HK-2 (cell line): ENCODE data around the gene FAM131C.
"Not testable (repeated sequence)": the region's sequence is repeated elsewhere in the genome, so short reads cannot be mapped to it uniquely, and the experiment has no call there.

Source experiments
- DNase-seq: peaks from one replicate; pipeline ENCODE4 v3.0.0-alpha.2; 2018; ENCODE audit not compliant: unreplicated experiment

FAM131C gene

GRCh38 chr1:16058394-16059120 is 14.9 kb downstream of the FAM131C start:
- DNase-seq = not testable (repeated sequence)

- DNase-seq = not testable (repeated sequence)
These were observed 16.0 kb downstream of the FAM131C start for GRCh38 chr1:16057314-16057915.

GRCh38 chr1:16056521-16056912 is 16.9 kb downstream of the FAM131C start:
- not testable (repeated sequence) for DNase-seq

GRCh38 chr1:16055613-16056520 is 17.6 kb downstream of the FAM131C start:
- DNase-seq = peak; percentile 92

- no peak for DNase-seq
These were observed 18.6 kb downstream of the FAM131C start for GRCh38 chr1:16054598-16055540.

GRCh38 chr1:16053781-16054502 is 19.5 kb downstream of the FAM131C start:
- no peak for DNase-seq

GRCh38 chr1:16051949-16052348 is 21.5 kb downstream of the FAM131C start:
- DNase-seq = not testable (repeated sequence)

- no peak for DNase-seq
These were observed 22.4 kb downstream of the FAM131C start for GRCh38 chr1:16051039-16051438.

- no peak for DNase-seq
These were observed 23.1 kb downstream of the FAM131C start for GRCh38 chr1:16050328-16050727.

- DNase-seq = no peak
These were observed 24.8 kb downstream of the FAM131C start for GRCh38 chr1:16048573-16049189.

- no peak for DNase-seq
These were observed 25.5 kb downstream of the FAM131C start for GRCh38 chr1:16047791-16048475.

GRCh38 chr1:16046842-16047241 is 26.6 kb downstream of the FAM131C start:
- peak; percentile 26 for DNase-seq

- DNase-seq = no peak
These were observed 29.5 kb downstream of the FAM131C start for GRCh38 chr1:16043950-16044349.

GRCh38 chr1:16043521-16043920 is 29.9 kb downstream of the FAM131C start, which contains the start of gene CLCNKB:
TSS of gene CLCNKB (plus strand) at chr1:16043782. CDS start at chr1:16044493, 711 bp downstream.
- no peak for DNase-seq

- DNase-seq = not testable (repeated sequence)
These were observed 30.8 kb downstream of the FAM131C start for GRCh38 chr1:16042654-16043053.

- DNase-seq = no peak
These were observed 31.4 kb downstream of the FAM131C start for GRCh38 chr1:16042096-16042495.

- no peak for DNase-seq
These were observed 32.3 kb downstream of the FAM131C start for GRCh38 chr1:16041200-16041599.

- not testable (repeated sequence) for DNase-seq
These were observed 33.6 kb downstream of the FAM131C start for GRCh38 chr1:16039871-16040270.

GRCh38 chr1:16038620-16038912 is 34.9 kb downstream of the FAM131C start:
- DNase-seq = no peak

- not testable (repeated sequence) for DNase-seq
These were observed 37.0 kb downstream of the FAM131C start for GRCh38 chr1:16036461-16036860.
